Suprapubic skin (tissue), 4 donors: ENCODE results near the gene CNOT6L.

Source experiments
- CTCF ChIP-seq, 2 donors: fragments of 200-600 bp in 1 of 2; fragments of 450-650 bp in 1 of 2; sonication (generic) in 1 of 2; IDR thresholded peaks; one replicate each; pipeline ENCODE4 v1.5.1; 2016 to 2019; ENCODE audit warnings: antibody characterized with exemption in 2 of 2, mild to moderate bottlenecking in 1 of 2, moderate library complexity in 1 of 2
- EP300 ChIP-seq: sonication (generic); formaldehyde crosslinking; IDR thresholded peaks from one replicate; pipeline ENCODE4 v1.6.1; 2017; ENCODE audit warnings: antibody characterized with exemption
- POLR2A ChIP-seq, 2 donors: fragments of 450-650 bp; IDR thresholded peaks; one replicate each; pipeline ENCODE4 v1.6.1; 2017; ENCODE audit warnings: antibody characterized with exemption in 2 of 2, mild to moderate bottlenecking in 2 of 2, moderate library complexity in 2 of 2
- POLR2AphosphoS5 ChIP-seq, 3 donors: sonication (generic); formaldehyde crosslinking; IDR thresholded peaks; one replicate each; pipeline ENCODE4 v1.6.1; 2017; ENCODE audit warnings: antibody characterized with exemption in 3 of 3

GRCh38 chr4:77762531-77762930 lies 56.6 kb downstream of the CNOT6L start:
- no peak for TF ChIP-seq CTCF (IDR thresholded peaks at IDR 0.05)
- TF ChIP-seq POLR2A (IDR thresholded peaks at IDR 0.05): no peak
- no peak for TF ChIP-seq EP300
- TF ChIP-seq POLR2AphosphoS5 (IDR thresholded peaks at IDR 0.05): no peak
